ENCODE measurements around the gene MMS22L.

DNA sequence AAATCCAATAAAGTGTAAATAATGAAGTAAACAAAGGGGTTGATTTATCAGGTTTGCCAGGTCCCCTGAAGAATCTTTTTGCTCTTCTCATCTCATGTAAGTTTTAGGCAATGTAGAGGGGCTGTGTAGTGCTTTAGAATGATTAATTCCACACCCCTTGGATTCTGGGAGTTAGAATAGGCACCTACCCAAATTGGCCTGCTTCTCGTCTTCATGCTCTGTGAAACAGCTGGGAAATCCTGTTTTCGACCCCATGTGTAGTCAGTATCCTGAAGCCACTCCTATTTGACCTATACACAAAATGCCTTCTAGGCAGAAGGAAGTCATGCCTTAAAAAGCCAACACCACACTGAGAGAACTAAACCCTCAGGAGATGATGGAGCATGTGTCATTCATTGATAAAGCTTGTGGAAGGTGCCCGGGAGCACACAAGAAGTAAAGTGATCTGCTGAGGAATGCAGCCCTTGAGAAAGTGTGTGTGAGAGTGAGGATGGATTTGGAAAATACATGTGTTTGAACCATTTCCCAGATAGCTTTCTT is 187.6 kb downstream of the MMS22L start:
- TF ChIP-seq, protein P1, sequence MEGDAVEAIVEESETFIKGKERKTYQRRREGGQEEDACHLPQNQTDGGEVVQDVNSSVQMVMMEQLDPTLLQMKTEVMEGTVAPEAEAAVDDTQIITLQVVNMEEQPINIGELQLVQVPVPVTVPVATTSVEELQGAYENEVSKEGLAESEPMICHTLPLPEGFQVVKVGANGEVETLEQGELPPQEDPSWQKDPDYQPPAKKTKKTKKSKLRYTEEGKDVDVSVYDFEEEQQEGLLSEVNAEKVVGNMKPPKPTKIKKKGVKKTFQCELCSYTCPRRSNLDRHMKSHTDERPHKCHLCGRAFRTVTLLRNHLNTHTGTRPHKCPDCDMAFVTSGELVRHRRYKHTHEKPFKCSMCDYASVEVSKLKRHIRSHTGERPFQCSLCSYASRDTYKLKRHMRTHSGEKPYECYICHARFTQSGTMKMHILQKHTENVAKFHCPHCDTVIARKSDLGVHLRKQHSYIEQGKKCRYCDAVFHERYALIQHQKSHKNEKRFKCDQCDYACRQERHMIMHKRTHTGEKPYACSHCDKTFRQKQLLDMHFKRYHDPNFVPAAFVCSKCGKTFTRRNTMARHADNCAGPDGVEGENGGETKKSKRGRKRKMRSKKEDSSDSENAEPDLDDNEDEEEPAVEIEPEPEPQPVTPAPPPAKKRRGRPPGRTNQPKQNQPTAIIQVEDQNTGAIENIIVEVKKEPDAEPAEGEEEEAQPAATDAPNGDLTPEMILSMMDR (IDR thresholded peaks at IDR 0.05), result no peak
- TF ChIP-seq ZFX (IDR thresholded peaks at IDR 0.05; ENCODE audit: borderline replicate concordance), result no peak
